Loucy (cell line): Measurements from ENCODE around the gene LCE4A.
"Not testable (repeated sequence)": the region's sequence is repeated elsewhere in the genome, so short reads cannot be mapped to it uniquely, and the experiment has no call there.

Source experiments
- H2AFZ ChIP-seq: fragments of 200-600 bp; sonication (generic); 2 replicates; pipeline ENCODE4 v1.6.0; 2016; ENCODE audit warnings: antibody characterized with exemption, mild to moderate bottlenecking, low read length, moderate library complexity
- H3F3A ChIP-seq: fragments of 200-600 bp; 2 replicates; pipeline ENCODE4 v1.6.0; 2016; ENCODE audit warnings: antibody characterized with exemption, low read depth, mild to moderate bottlenecking
- H3K27me3 ChIP-seq: fragments of 200-600 bp; sonication (generic); 2 replicates; pipeline ENCODE4 v1.6.1; 2014; ENCODE audit warnings: low read length, mild to moderate bottlenecking; ENCODE audit not compliant: insufficient read depth, poor library complexity, severe bottlenecking
- H3K36me3 ChIP-seq: fragments of 200-600 bp; sonication (generic); 2 replicates; pipeline ENCODE4 v1.6.1; 2016; ENCODE audit warnings: low read length; ENCODE audit not compliant: insufficient read depth
- H3K4me1 ChIP-seq: fragments of 200-600 bp; sonication (generic); 2 replicates; pipeline ENCODE4 v1.5.1; 2014; ENCODE audit warnings: low read length, mild to moderate bottlenecking; ENCODE audit not compliant: insufficient read depth, poor library complexity, severe bottlenecking
- H3K4me2 ChIP-seq: fragments of 200-600 bp; sonication (generic); 2 replicates; pipeline ENCODE4 v1.6.0; 2014; ENCODE audit warnings: antibody characterized with exemption, low read length, low read depth, mild to moderate bottlenecking; ENCODE audit not compliant: poor library complexity, severe bottlenecking
- H3K4me3 ChIP-seq: fragments of 200-600 bp; sonication (generic); 2 replicates; pipeline ENCODE4 v1.5.1; 2014; ENCODE audit warnings: low read length, mild to moderate bottlenecking, mixed read lengths; ENCODE audit not compliant: poor library complexity, severe bottlenecking
- H3K79me2 ChIP-seq: fragments of 200-600 bp; sonication (generic); 2 replicates; pipeline ENCODE4 v1.6.1; 2014; ENCODE audit warnings: low read length; ENCODE audit not compliant: insufficient read depth
- H3K9ac ChIP-seq: fragments of 200-600 bp; sonication (generic); 2 replicates; pipeline ENCODE4 v1.6.0; 2014; ENCODE audit warnings: mild to moderate bottlenecking, low read depth, low read length, moderate library complexity; ENCODE audit not compliant: poor library complexity, severe bottlenecking
- H3K9me2 ChIP-seq: fragments of 200-600 bp; sonication (generic); replicated peaks from 2 replicates; pipeline ENCODE4 v1.6.1; 2016; ENCODE audit warnings: low read depth, low read length, mixed read lengths
- H3K9me3 ChIP-seq: fragments of 200-600 bp; sonication (generic); 2 replicates; pipeline ENCODE4 v1.6.1; 2014; ENCODE audit warnings: mild to moderate bottlenecking, antibody characterized with exemption, low read length, low read depth; ENCODE audit not compliant: insufficient read depth
- H4K20me1 ChIP-seq: fragments of 200-600 bp; sonication (generic); 2 replicates; pipeline ENCODE4 v1.6.0; 2014; ENCODE audit warnings: antibody characterized with exemption, low read length, mild to moderate bottlenecking; ENCODE audit not compliant: insufficient read depth, poor library complexity, severe bottlenecking
- CTCF ChIP-seq: fragments of 200-600 bp; sonication (generic); conservative IDR thresholded peaks from 2 replicates; pipeline ENCODE4 v1.5.1; 2014; ENCODE audit warnings: mild to moderate bottlenecking, antibody characterized with exemption, low read length
- EZH2phosphoT487 ChIP-seq: fragments of 200-600 bp; IDR thresholded peaks from 2 replicates; pipeline ENCODE4 v1.6.1; 2018; ENCODE audit warnings: antibody characterized with exemption, mild to moderate bottlenecking, moderate library complexity, borderline replicate concordance

Gene LCE4A

DNA sequence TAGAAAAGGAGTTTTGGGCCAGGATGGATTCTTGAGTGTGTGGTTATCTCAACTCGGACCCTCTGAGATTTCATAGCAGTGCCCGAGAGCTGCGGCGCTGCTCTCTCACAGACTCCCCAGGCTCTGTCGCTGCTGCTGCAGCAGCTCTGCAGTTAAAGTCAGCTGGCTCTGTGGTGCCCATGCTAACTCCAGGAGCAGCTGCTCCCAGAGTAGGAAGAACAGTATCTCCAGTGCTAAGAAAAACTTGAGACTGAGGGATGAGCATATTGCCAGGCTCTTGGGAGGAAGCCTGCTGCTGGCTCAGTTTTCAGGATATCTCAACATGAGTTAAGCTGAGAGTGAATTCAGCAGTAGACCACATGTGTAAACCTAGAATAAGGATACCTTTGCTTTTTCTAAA lies 40.3 kb upstream of the LCE4A start:
- Histone ChIP-seq H3K9ac (no peak overlapping the region), H3F3A (no peaks in the 10 kb centered on the region), H3K79me2 (no peaks in the 10 kb centered on the region), H3K36me3 (no peaks in the 10 kb centered on the region), H3K9me2 (no peaks in the 10 kb centered on the region), H4K20me1 (no peaks in the 10 kb centered on the region), H3K4me2 (no peak overlapping the region), H3K27me3 (no peaks in the 10 kb centered on the region), H3K9me3 (no peaks in the 10 kb centered on the region), H2AFZ (no peak overlapping the region), H3K4me3 (no peak overlapping the region), H3K4me1 (no peaks in the 10 kb centered on the region)
- TF ChIP-seq CTCF (no peak), EZH2phosphoT487 (no peak)

DNA sequence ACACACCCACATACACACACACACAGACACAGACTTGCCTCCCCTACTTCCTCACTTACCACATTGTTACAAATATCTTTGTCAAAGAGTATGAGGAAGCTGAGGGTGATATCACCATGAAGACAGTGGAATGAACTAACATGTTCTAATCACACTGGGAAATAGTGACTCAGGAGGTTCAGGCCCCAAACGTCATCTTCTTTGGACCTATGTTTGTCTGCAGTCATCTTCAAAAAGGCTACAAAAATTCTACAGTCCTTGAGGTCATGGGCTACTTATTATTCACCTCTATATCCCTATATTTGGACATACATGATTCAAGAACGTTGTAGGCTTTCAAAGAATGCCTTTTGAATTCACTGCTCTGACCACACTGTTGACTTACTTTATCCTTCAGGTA lies 34.9 kb upstream of the LCE4A start:
- Histone ChIP-seq H3K9ac (no peak overlapping the region), H3K4me1 (no peaks in the 10 kb centered on the region), H2AFZ (no peak overlapping the region), H3K9me3 (no peaks in the 10 kb centered on the region), H3K79me2 (no peaks in the 10 kb centered on the region), H3K4me2 (no peak overlapping the region), H3F3A (no peaks in the 10 kb centered on the region), H3K4me3 (no peak overlapping the region), H3K9me2 (no peaks in the 10 kb centered on the region), H3K36me3 (no peaks in the 10 kb centered on the region), H3K27me3 (no peaks in the 10 kb centered on the region), H4K20me1 (no peaks in the 10 kb centered on the region)
- TF ChIP-seq CTCF (no peak), EZH2phosphoT487 (no peak)

- H3K79me2 ChIP-seq, H3K4me1 ChIP-seq, H3K27me3 ChIP-seq, H3K9me3 ChIP-seq, H3K9ac ChIP-seq, H3F3A ChIP-seq, H3K36me3 ChIP-seq, H3K4me3 ChIP-seq, H2AFZ ChIP-seq, H3K9me2 ChIP-seq, H4K20me1 ChIP-seq, H3K4me2 ChIP-seq: not testable (repeated sequence)
These were observed 33.0 kb upstream of the LCE4A start, which contains the start of gene LCE2C for GRCh38 chr1:152674983-152675382. TSS of gene LCE2C (plus strand) at chr1:152675279. CDS start at chr1:152676016, 737 bp downstream.

- Histone ChIP-seq H3K36me3 (no peaks in the 10 kb centered on the region), H3F3A (no peaks in the 10 kb centered on the region), H3K9me3 (no peaks in the 10 kb centered on the region), H3K9me2 (no peaks in the 10 kb centered on the region), H4K20me1 (no peaks in the 10 kb centered on the region), H3K4me3 (no peak overlapping the region), H3K9ac (no peak overlapping the region), H3K4me1 (no peaks in the 10 kb centered on the region), H3K79me2 (no peaks in the 10 kb centered on the region), H3K4me2 (no peak overlapping the region), H3K27me3 (no peaks in the 10 kb centered on the region), H2AFZ (no peak overlapping the region)
- TF ChIP-seq CTCF (no peak), EZH2phosphoT487 (no peak)
These were observed 28.5 kb upstream of the LCE4A start for GRCh38 chr1:152679459-152679858.
